ENCODE measurements around the gene BFSP1. TPM values are rescaled to one million over a fixed set of nuclear protein-coding genes. Genes with fewer than 3 reads are reported as not detected.
A peak's percentile ranks its signal among the peaks of the same experiment; 100 is the strongest.

Gene BFSP1
- total and polyA plus RNA-seq, 2 donors (not counting 3 experiments of a cell fraction or from before 2014, with no cell fraction given) = 3.1 to 5.2 TPM

GRCh38 chr20:17461941-17462340 is 69.2 kb downstream of the BFSP1 start:
- no peak overlapping the region for H3K4me2 ChIP-seq (ENCODE audit: insufficient read depth, low read length)
- no peaks in the 10 kb centered on the region for H3K79me2 ChIP-seq (ENCODE audit: control insufficient read depth, insufficient read depth, low read length)
- no peak overlapping the region for H3K9ac ChIP-seq (replicated peaks; ENCODE audit: extremely low read depth, insufficient read depth, low read length)
- dilution Hi-C loops (cut with MboI; ENCODE audit: extremely low pct_ligation_motif_present, low sequenced_read_pairs) (no loop called here), intact Hi-C loops (cut with micrococcal nuclease) (no loop called here)
- no peak overlapping the region for H2AFZ ChIP-seq (ENCODE audit: low read depth, low read length)
- no peaks in the 10 kb centered on the region for H3K4me1 ChIP-seq (ENCODE audit: control insufficient read depth, extremely low read depth, insufficient read depth, low read length)
- ChIA-PET POLR2A (no interaction called here), CTCF (no interaction called here)
- no peaks in the 10 kb centered on the region for H3K36me3 ChIP-seq (ENCODE audit: control insufficient read depth in 2 of 2, extremely low read depth in 1 of 2, insufficient read depth in 2 of 2, low read length in 2 of 2)
- no peak overlapping the region for H3K4me3 ChIP-seq (replicated peaks in 1 of 3; ENCODE audit: insufficient read depth in 1 of 3, low read depth in 1 of 3, low read length in 3 of 3)
- no peak overlapping the region for H3K27ac ChIP-seq (ENCODE audit: insufficient read depth, low read depth, low read length)
- H3K27me3 ChIP-seq (ENCODE audit: control insufficient read depth in 2 of 2, insufficient read depth in 2 of 2, low read length in 2 of 2) = no peaks in the 10 kb centered on the region
- H4K20me1 ChIP-seq (replicated peaks; ENCODE audit: control insufficient read depth, extremely low read depth, insufficient read depth, low read length) = no peaks in the 10 kb centered on the region
- DNase-seq (ENCODE audit: low read depth, low spot score) (no peak), FAIRE-seq (no peak)
- no TSS peak for BruUV-seq (replicated peaks)
- no peaks in the 10 kb centered on the region for H3K9me1 ChIP-seq (replicated peaks; ENCODE audit: control insufficient read depth, extremely low read depth, insufficient read depth, low read length)
- TF ChIP-seq POLR2AphosphoS5 (IDR thresholded peaks at IDR 0.05; ENCODE audit: insufficient read depth, low read depth, low read length) (no peak), EZH2 (IDR thresholded peaks at IDR 0.05; ENCODE audit: borderline replicate concordance, low read depth, low read length, severe bottlenecking) (no peak), GATA2 (IDR thresholded peaks at IDR 0.05; ENCODE audit: insufficient read depth, insufficient read length, low read depth, low read length) (no peak), FOS (IDR thresholded peaks at IDR 0.05; ENCODE audit: borderline replicate concordance, insufficient read depth, low read length) (no peak)
- no peaks in the 10 kb centered on the region for H3K9me3 ChIP-seq (replicated peaks; ENCODE audit: control insufficient read depth, insufficient read depth, low read length)

- Histone ChIP-seq H2AFZ (ENCODE audit: low read depth, low read length) (peak overlapping the region; percentile 30), H3K79me2 (ENCODE audit: control insufficient read depth, insufficient read depth, low read length) (no peaks in the 10 kb centered on the region), H3K9ac (replicated peaks; ENCODE audit: extremely low read depth, insufficient read depth, low read length) (no peak overlapping the region), H4K20me1 (replicated peaks; ENCODE audit: control insufficient read depth, extremely low read depth, insufficient read depth, low read length) (no peaks in the 10 kb centered on the region), H3K4me2 (ENCODE audit: insufficient read depth, low read length) (no peak overlapping the region), H3K9me1 (replicated peaks; ENCODE audit: control insufficient read depth, extremely low read depth, insufficient read depth, low read length) (no peaks in the 10 kb centered on the region), H3K9me3 (replicated peaks; ENCODE audit: control insufficient read depth, insufficient read depth, low read length) (no peaks in the 10 kb centered on the region), H3K36me3 (ENCODE audit: control insufficient read depth in 2 of 2, extremely low read depth in 1 of 2, insufficient read depth in 2 of 2, low read length in 2 of 2) (no peaks in the 10 kb centered on the region), H3K4me1 (ENCODE audit: control insufficient read depth, extremely low read depth, insufficient read depth, low read length) (no peaks in the 10 kb centered on the region), H3K27me3 (ENCODE audit: control insufficient read depth in 2 of 2, insufficient read depth in 2 of 2, low read length in 2 of 2) (no peaks in the 10 kb centered on the region), H3K4me3 (replicated peaks in 1 of 3; ENCODE audit: insufficient read depth in 1 of 3, low read depth in 1 of 3, low read length in 3 of 3) (no peak overlapping the region), H3K27ac (ENCODE audit: insufficient read depth, low read depth, low read length) (no peak overlapping the region)
- FAIRE-seq = no peak
- intact Hi-C loops (cut with micrococcal nuclease) = no loop called here
- CTCF ChIA-PET = no interaction called here
- dilution Hi-C loops (cut with MboI; ENCODE audit: extremely low pct_ligation_motif_present, low sequenced_read_pairs) = no loop called here
- POLR2A ChIA-PET = no interaction called here
- no peak for DNase-seq (ENCODE audit: low read depth, low spot score)
- no TSS peak for BruUV-seq (replicated peaks)
- no peak for TF ChIP-seq GATA2 (IDR thresholded peaks at IDR 0.05; ENCODE audit: insufficient read depth, insufficient read length, low read depth, low read length)
- TF ChIP-seq POLR2A (IDR thresholded peaks at IDR 0.05; ENCODE audit: low read depth, low read length) = no peak
- no peak for TF ChIP-seq MAX (IDR thresholded peaks at IDR 0.05; ENCODE audit: insufficient read depth, insufficient read length)
- TF ChIP-seq, protein P1, sequence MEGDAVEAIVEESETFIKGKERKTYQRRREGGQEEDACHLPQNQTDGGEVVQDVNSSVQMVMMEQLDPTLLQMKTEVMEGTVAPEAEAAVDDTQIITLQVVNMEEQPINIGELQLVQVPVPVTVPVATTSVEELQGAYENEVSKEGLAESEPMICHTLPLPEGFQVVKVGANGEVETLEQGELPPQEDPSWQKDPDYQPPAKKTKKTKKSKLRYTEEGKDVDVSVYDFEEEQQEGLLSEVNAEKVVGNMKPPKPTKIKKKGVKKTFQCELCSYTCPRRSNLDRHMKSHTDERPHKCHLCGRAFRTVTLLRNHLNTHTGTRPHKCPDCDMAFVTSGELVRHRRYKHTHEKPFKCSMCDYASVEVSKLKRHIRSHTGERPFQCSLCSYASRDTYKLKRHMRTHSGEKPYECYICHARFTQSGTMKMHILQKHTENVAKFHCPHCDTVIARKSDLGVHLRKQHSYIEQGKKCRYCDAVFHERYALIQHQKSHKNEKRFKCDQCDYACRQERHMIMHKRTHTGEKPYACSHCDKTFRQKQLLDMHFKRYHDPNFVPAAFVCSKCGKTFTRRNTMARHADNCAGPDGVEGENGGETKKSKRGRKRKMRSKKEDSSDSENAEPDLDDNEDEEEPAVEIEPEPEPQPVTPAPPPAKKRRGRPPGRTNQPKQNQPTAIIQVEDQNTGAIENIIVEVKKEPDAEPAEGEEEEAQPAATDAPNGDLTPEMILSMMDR (IDR thresholded peaks at IDR 0.05; ENCODE audit: extremely low read depth in 1 of 2, insufficient read depth in 1 of 2, low read depth in 1 of 2, low read length in 2 of 2) = no peak
- TF ChIP-seq FOS (IDR thresholded peaks at IDR 0.05; ENCODE audit: borderline replicate concordance, insufficient read depth, low read length) = no peak
- TF ChIP-seq JUN (IDR thresholded peaks at IDR 0.05; ENCODE audit: borderline replicate concordance, insufficient read depth, insufficient read length, low read depth) = no peak
- TF ChIP-seq EZH2 (IDR thresholded peaks at IDR 0.05; ENCODE audit: borderline replicate concordance, low read depth, low read length, severe bottlenecking) = no peak
- TF ChIP-seq POLR2AphosphoS5 (IDR thresholded peaks at IDR 0.05; ENCODE audit: insufficient read depth, low read depth, low read length) = no peak
- no peak for TF ChIP-seq MYC (IDR thresholded peaks at IDR 0.05; ENCODE audit: low read depth, low read length)
Observed at GRCh38 chr20:17460119-17460518, 71.1 kb downstream of the BFSP1 start.

All from endothelial cell of umbilical vein (primary cell).